Spinal cord (tissue), 10 donors: ENCODE measurements around the gene HNRNPM. TPM values are rescaled to one million over a fixed set of nuclear protein-coding genes. Genes with fewer than 3 reads are reported as not detected.
A peak's percentile ranks its signal among the peaks of the same experiment; 100 is the strongest.
"Not testable (repeated sequence)": the region's sequence is repeated elsewhere in the genome, so short reads cannot be mapped to it uniquely, and the experiment has no call there.

ENCODE experiments used
- DNase-seq, 6 donors: peaks; one replicate each; pipeline versions ENCODE4 v3.0.0 to v3.0.0-alpha.2; 2013 to 2015; ENCODE audit warnings: low spot score in 6 of 6, low read depth in 4 of 6
- H3K27ac ChIP-seq: one replicate; pipeline ENCODE4 v1.5.1; 2013; ENCODE audit warnings: low read depth, low read length, control low read depth
- H3K27me3 ChIP-seq: one replicate; pipeline ENCODE4 v1.6.1; 2013; ENCODE audit warnings: low read length; ENCODE audit not compliant: control insufficient read depth, insufficient read depth
- H3K36me3 ChIP-seq: one replicate; pipeline ENCODE4 v1.6.1; 2013; ENCODE audit warnings: low read length; ENCODE audit not compliant: control insufficient read depth, insufficient read depth
- H3K4me1 ChIP-seq: one replicate; pipeline ENCODE4 v1.6.1; 2013; ENCODE audit warnings: low read length; ENCODE audit not compliant: control insufficient read depth, insufficient read depth
- H3K4me3 ChIP-seq: one replicate; pipeline ENCODE4 v1.5.1; 2013; ENCODE audit warnings: low read depth, low read length, control low read depth
- H3K9me3 ChIP-seq: one replicate; pipeline ENCODE4 v1.6.1; 2013; ENCODE audit warnings: low read length; ENCODE audit not compliant: control insufficient read depth, insufficient read depth
- WGBS: methylation state at CpG from one replicate; pipeline ENCODE4 v1.1.5; 2013; ENCODE audit warnings: missing lambda C conversion rate; ENCODE audit not compliant: insufficient coverage; 5-methylcytosine and 5-hydroxymethylcytosine counted together
- polyA plus RNA-seq, 2 donors: library from polyadenylated mRNA; unstranded; fragments of 120-200 nt; gene quantifications; one replicate each; pipeline ENCODE4 v1.2.1, GENCODE V29; 2013; ENCODE audit not compliant: insufficient read length in 2 of 2
- total RNA-seq, 2 donors: library from RNA; depleted of rRNA in 1 of 2; stranded (reverse); fragments of 120-200 nt in 1 of 2; fragments of >200 nt in 1 of 2; gene quantifications; one replicate each; pipeline versions ENCODE4 v1.2.3 to v1.2.4, GENCODE V29; 2013 to 2014
- donor health status: healthy.

The HNRNPM gene
- total and polyA plus RNA-seq, 4 donors = 54.8 to 258 (median 150) TPM

GRCh38 chr19:8421484-8422461 is 23.0 kb upstream of the HNRNPM start:
- Histone ChIP-seq H3K4me1 (no peaks in the 10 kb centered on the region), H3K36me3 (peaks cover 36% of the 10 kb centered on the region)

DNA sequence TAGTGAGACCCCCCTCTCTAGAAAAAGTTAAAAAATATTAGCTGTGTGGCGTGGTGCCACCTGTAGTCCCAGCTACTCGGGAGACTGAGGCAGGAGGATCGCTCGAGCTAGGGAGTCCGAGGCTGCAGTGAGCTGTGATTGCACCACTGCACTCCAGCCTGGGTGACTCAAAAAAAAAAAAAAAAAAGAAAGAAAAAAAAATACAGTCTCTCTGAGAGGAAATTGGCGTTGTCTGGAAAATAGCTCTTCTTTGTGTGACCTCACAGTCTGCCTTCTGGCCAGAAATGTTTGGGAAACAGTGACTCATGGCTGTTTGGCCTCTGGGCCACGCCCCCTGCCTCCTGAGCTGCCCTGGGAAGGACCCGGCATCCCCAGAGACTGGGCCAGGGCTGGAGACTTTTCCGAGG is 21.0 kb upstream of the HNRNPM start:
- H3K4me1 ChIP-seq = no peaks in the 10 kb centered on the region
- H3K27ac ChIP-seq = peak overlapping the region; percentile 43
- H3K36me3 ChIP-seq = peaks cover 36% of the 10 kb centered on the region
- WGBS = 85% methylated on average over 9 of the region's 9 CpGs
- DNase-seq = peak in 1 of 6 donors; percentile 69
- H3K27me3 ChIP-seq = no peaks in the 10 kb centered on the region
- H3K4me3 ChIP-seq = no peak overlapping the region
- no peaks in the 10 kb centered on the region for H3K9me3 ChIP-seq

More at GRCh38 chr19:8421484-8422461, 23.0 kb upstream of the HNRNPM start:
- H3K27me3 ChIP-seq = no peaks in the 10 kb centered on the region
- WGBS = 94% methylated on average over 23 of the region's 28 CpGs
- no peak overlapping the region for H3K4me3 ChIP-seq
- no peak overlapping the region for H3K27ac ChIP-seq
- no peaks in the 10 kb centered on the region for H3K9me3 ChIP-seq
- no peak for DNase-seq

GRCh38 chr19:8425331-8425730 is 19.4 kb upstream of the HNRNPM start:
- not testable (repeated sequence) for DNase-seq, H3K27ac ChIP-seq, H3K4me3 ChIP-seq, H3K27me3 ChIP-seq, H3K4me1 ChIP-seq, H3K9me3 ChIP-seq
- peaks cover 44% of the 10 kb centered on the region for H3K36me3 ChIP-seq
- 94% methylated on average over 3 of the region's 6 CpGs for WGBS

- H3K27ac ChIP-seq = no peak overlapping the region
These were observed 18.5 kb upstream of the HNRNPM start for GRCh38 chr19:8426283-8426682.

DNA sequence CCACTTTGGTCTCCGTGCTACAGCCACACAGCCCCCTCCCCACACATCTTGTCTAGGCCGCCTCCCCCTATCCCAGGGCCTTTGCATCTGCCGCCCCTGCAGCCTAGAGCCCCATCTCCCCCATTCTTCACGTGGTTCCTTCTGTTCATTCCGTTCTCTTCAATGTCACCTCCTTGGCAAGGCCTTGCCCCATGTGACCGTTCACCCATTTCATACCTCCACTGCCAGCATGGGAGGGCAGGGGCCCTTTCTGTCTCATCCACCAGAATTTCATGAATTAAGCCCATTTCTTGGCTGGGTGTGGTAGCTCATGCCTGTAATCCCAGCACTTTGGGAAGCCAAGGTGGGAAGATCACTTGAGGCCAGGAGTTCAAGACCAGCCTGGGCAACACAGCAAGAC is 15.7 kb upstream of the HNRNPM start:
- no peak for DNase-seq
- WGBS = 88% methylated on average over 4 of the region's 6 CpGs
- no peak overlapping the region for H3K27ac ChIP-seq
- peaks cover 49% of the 10 kb centered on the region for H3K36me3 ChIP-seq
- no peak overlapping the region for H3K4me3 ChIP-seq
- H3K27me3 ChIP-seq = no peaks in the 10 kb centered on the region
- H3K9me3 ChIP-seq = no peaks in the 10 kb centered on the region
- H3K4me1 ChIP-seq = no peaks in the 10 kb centered on the region

More at GRCh38 chr19:8426283-8426682, 18.5 kb upstream of the HNRNPM start:
- peaks cover 53% of the 10 kb centered on the region for H3K36me3 ChIP-seq
- no peak for DNase-seq
- H3K9me3 ChIP-seq = no peaks in the 10 kb centered on the region
- no peaks in the 10 kb centered on the region for H3K27me3 ChIP-seq
- no peak overlapping the region for H3K4me3 ChIP-seq
- no peaks in the 10 kb centered on the region for H3K4me1 ChIP-seq
- 94% methylated on average over 6 of the region's 7 CpGs for WGBS

- Histone ChIP-seq H3K36me3 (peaks cover 46% of the 10 kb centered on the region), H3K4me3 (no peak overlapping the region), H3K27ac (no peak overlapping the region), H3K27me3 (no peaks in the 10 kb centered on the region), H3K4me1 (no peaks in the 10 kb centered on the region), H3K9me3 (no peaks in the 10 kb centered on the region)
- 90% methylated on average over 4 of the region's 6 CpGs for WGBS
- DNase-seq = no peak
These were observed 14.9 kb upstream of the HNRNPM start for GRCh38 chr19:8429826-8430225.

GRCh38 chr19:8430650-8431049 is 14.1 kb upstream of the HNRNPM start:
- 92% methylated on average over 19 of the region's 20 CpGs for WGBS
- H3K4me1 ChIP-seq = no peaks in the 10 kb centered on the region
- H3K27ac ChIP-seq = no peak overlapping the region
- no peaks in the 10 kb centered on the region for H3K27me3 ChIP-seq
- no peak for DNase-seq
- peaks cover 45% of the 10 kb centered on the region for H3K36me3 ChIP-seq
- no peak overlapping the region for H3K4me3 ChIP-seq
- H3K9me3 ChIP-seq = no peaks in the 10 kb centered on the region

DNA sequence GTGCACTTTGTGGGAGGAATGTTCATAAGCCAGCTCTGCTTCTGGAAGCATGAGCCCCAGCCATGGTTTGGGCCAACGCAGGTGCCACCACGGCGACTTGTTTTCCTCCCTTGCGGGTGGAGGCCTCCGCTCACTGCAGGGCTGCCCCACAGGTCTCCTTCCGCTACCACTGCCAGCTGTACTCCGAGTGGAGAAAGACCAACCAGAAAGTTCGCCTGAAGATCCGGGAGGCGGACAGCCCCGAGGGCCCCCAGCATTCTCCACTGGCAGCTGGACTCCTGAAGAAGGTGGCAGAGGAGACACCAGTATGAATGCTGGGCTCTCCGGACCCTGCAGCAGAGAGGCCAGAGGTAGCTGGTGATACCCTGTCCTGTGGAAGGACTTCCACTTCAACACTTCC is 6.5 kb upstream of the HNRNPM start:
- DNase-seq = no peak
- WGBS = 95% methylated on average over 12 of the region's 12 CpGs
- Histone ChIP-seq H3K36me3 (peaks cover 32% of the 10 kb centered on the region), H3K9me3 (no peaks in the 10 kb centered on the region), H3K4me3 (no peak overlapping the region), H3K4me1 (no peaks in the 10 kb centered on the region), H3K27me3 (no peaks in the 10 kb centered on the region), H3K27ac (no peak overlapping the region)

DNA sequence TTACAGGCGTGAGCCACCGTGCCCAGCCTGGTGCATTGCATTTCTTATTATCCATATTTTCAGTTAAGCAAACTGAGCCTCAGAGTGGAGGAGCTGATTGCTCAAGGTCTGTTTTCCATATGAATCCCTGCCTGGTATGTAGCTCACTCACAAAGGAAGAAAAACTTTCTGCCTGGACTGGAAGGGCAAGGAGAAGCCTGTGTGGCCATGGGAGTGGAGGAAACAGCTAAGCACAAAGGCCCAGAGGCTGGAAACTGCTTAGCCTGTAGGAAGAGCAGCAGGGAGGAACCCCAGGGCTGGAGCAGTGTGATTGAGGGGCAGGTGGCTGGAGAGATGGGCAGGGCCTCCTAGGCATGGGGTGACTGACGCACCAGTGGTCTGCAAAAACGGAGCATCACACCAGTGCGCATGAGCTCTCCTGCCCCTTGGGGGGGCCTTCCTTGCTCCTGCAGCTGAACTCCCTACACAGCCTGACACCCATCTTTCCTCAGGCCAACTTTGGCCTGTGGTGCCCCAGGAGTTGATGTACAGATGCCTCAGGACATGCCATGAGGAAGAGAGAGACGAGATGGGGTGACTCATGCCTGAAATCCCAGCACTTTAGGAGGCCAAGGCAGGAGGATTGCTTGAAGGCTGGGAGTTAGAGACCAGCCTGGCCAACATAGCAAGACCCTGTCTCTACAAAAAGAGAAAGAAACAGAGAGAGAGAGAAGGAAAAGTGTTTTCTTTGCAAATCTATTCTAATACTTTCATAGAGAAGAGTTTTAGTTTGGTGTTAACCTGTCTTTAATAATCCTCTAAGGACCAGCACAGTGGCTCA is 2.8 kb upstream of the HNRNPM start:
- Histone ChIP-seq H3K27me3 (no peaks in the 10 kb centered on the region), H3K36me3 (peaks cover 34% of the 10 kb centered on the region), H3K4me1 (peaks cover 10% of the 10 kb centered on the region), H3K27ac (no peak overlapping the region), H3K9me3 (no peaks in the 10 kb centered on the region), H3K4me3 (no peak overlapping the region)
- WGBS = 83% methylated on average over 3 of the region's 6 CpGs
- DNase-seq = no peak
